Measurements from ENCODE around the gene SETD3. TPM values are rescaled to one million over a fixed set of nuclear protein-coding genes. Genes with fewer than 3 reads are reported as not detected.

The SETD3 gene
- total RNA-seq, 4 donors from 2014 or later: 127 to 184 (median 162) TPM

GRCh38 chr14:99480917-99481744, 472 bp upstream of the SETD3 start, which contains the start of gene CCNK:
Gene CCNK, plus strand, starts transcription at chr14:99481409. Its CDS starts 11,269 bp downstream, at chr14:99492678.
- H3K4me1 ChIP-seq: peaks cover 0 to 57% (median 25%) of the 10 kb centered on the region in 3 donors
- H3K27ac ChIP-seq: peak within 1 kb of the TSS; percentile 97 to 98 (median 98)
- H3K36me3 ChIP-seq: no peaks in the 10 kb centered on the region
- H3K9me3 ChIP-seq: no peaks in the 10 kb centered on the region
- 0% methylated on average over 3 of the region's 82 CpGs; no CpG with 5 or more reads in 1 of the 2 donors for WGBS, 2 donors (ENCODE audit: low coverage in 1 of 2)
- peak; percentile 94 to 96 for TF ChIP-seq POLR2A (IDR thresholded peaks at IDR 0.05)
- peak; percentile 99 for TF ChIP-seq POLR2AphosphoS5 (IDR thresholded peaks at IDR 0.05)
- TF ChIP-seq EP300 (IDR thresholded peaks at IDR 0.05): no peak
- TF ChIP-seq CTCF (IDR thresholded peaks at IDR 0.05): no peak
- H3K27me3 ChIP-seq: no peaks in the 10 kb centered on the region
- H3K4me3 ChIP-seq: peak within 1 kb of the TSS; percentile 88 to 95
- ATAC-seq: peak; percentile 96

- no peaks in the 10 kb centered on the region for H3K9me3 ChIP-seq
- peak overlapping the region; percentile 54 to 88 for H3K4me3 ChIP-seq
- H3K27me3 ChIP-seq: no peaks in the 10 kb centered on the region
- H3K4me1 ChIP-seq: peaks cover 0 to 64% (median 28%) of the 10 kb centered on the region in 3 donors
- H3K27ac ChIP-seq: peak overlapping the region; percentile 71 to 98 (median 98)
- ATAC-seq: no peak
- 12 to 16% methylated on average over 9 to 18 of the region's 18 CpGs for WGBS, 2 donors (ENCODE audit: low coverage in 1 of 2)
- TF ChIP-seq EP300 (IDR thresholded peaks at IDR 0.05) (no peak), POLR2AphosphoS5 (IDR thresholded peaks at IDR 0.05) (no peak)
- no peaks in the 10 kb centered on the region for H3K36me3 ChIP-seq
Observed at GRCh38 chr14:99479160-99479905, 1.3 kb downstream of the SETD3 start.

- H3K27ac ChIP-seq: peak overlapping the region in 2 of 4 donors; percentile 98
- WGBS, 2 donors (ENCODE audit: low coverage in 1 of 2): 57 to 69% methylated on average over 2 to 4 of the region's 4 CpGs
- no peaks in the 10 kb centered on the region for H3K27me3 ChIP-seq
- no peaks in the 10 kb centered on the region for H3K9me3 ChIP-seq
- no peak overlapping the region for H3K4me3 ChIP-seq
- peaks cover 0 to 60% (median 26%) of the 10 kb centered on the region in 3 donors for H3K4me1 ChIP-seq
- ATAC-seq: no peak
- no peaks in the 10 kb centered on the region for H3K36me3 ChIP-seq
- TF ChIP-seq POLR2AphosphoS5 (IDR thresholded peaks at IDR 0.05) (no peak), CTCF (IDR thresholded peaks at IDR 0.05) (no peak), POLR2A (IDR thresholded peaks at IDR 0.05) (no peak), EP300 (IDR thresholded peaks at IDR 0.05) (no peak)
Observed at GRCh38 chr14:99478128-99478527, 2.5 kb downstream of the SETD3 start.

- Histone ChIP-seq H3K4me1 (peaks cover 0 to 48% (median 18%) of the 10 kb centered on the region in 3 donors), H3K4me3 (no peak overlapping the region), H3K27ac (no peak overlapping the region), H3K36me3 (no peaks in the 10 kb centered on the region), H3K9me3 (no peaks in the 10 kb centered on the region), H3K27me3 (no peaks in the 10 kb centered on the region)
- 47 to 48% methylated on average over 1 of the region's 1 CpG for WGBS, 2 donors (ENCODE audit: low coverage in 1 of 2)
- no peak for TF ChIP-seq POLR2A (IDR thresholded peaks at IDR 0.05)
- no peak for TF ChIP-seq EP300 (IDR thresholded peaks at IDR 0.05)
- TF ChIP-seq CTCF (IDR thresholded peaks at IDR 0.05): no peak
- no peak for TF ChIP-seq POLR2AphosphoS5 (IDR thresholded peaks at IDR 0.05)
- ATAC-seq: no peak
Observed at GRCh38 chr14:99476864-99477263, 3.8 kb downstream of the SETD3 start.

- TF ChIP-seq CTCF (IDR thresholded peaks at IDR 0.05): no peak
- no peak for TF ChIP-seq EP300 (IDR thresholded peaks at IDR 0.05)
- no peak for TF ChIP-seq POLR2A (IDR thresholded peaks at IDR 0.05)
- no peak for TF ChIP-seq POLR2AphosphoS5 (IDR thresholded peaks at IDR 0.05)
Observed at GRCh38 chr14:99475660-99476059, 5.0 kb downstream of the SETD3 start.

More at GRCh38 chr14:99475660-99476059, 5.0 kb downstream of the SETD3 start:
- Histone ChIP-seq H3K4me1 (peaks cover 0 to 47% (median 18%) of the 10 kb centered on the region in 3 donors), H3K9me3 (no peaks in the 10 kb centered on the region), H3K27ac (no peak overlapping the region), H3K36me3 (no peaks in the 10 kb centered on the region), H3K27me3 (no peaks in the 10 kb centered on the region), H3K4me3 (no peak overlapping the region)
- 82 to 100% methylated on average over 2 of the region's 2 CpGs for WGBS, 2 donors (ENCODE audit: low coverage in 1 of 2)
- ATAC-seq: no peak

All from gastroesophageal sphincter (tissue), 4 donors.